Keratinocyte (primary cell): Measurements from ENCODE around the gene MVB12B. TPM values are rescaled to one million over a fixed set of nuclear protein-coding genes. Genes with fewer than 3 reads are reported as not detected.

ENCODE experiments used
- DNase-seq: peaks from one replicate; pipeline ENCODE4 v3.0.0-alpha.2; 2011; ENCODE audit warnings: low read depth, missing footprints, low spot score
- FAIRE-seq: peaks from 2 replicates; lab custom pipeline; 2011; peaks lifted over from hg19 to GRCh38; lab: Jason Lieb, UNC
- H2AFZ ChIP-seq: 2 replicates; pipeline ENCODE4 v1.6.0; 2012; ENCODE audit warnings: low read length, control low read depth, inconsistent platforms; ENCODE audit not compliant: control insufficient read depth
- H3K27ac ChIP-seq: 2 replicates; pipeline ENCODE4 v1.5.1; 2011; ENCODE audit warnings: low read length; ENCODE audit not compliant: control insufficient read depth, insufficient read depth
- H3K27me3 ChIP-seq: 3 replicates; pipeline ENCODE4 v1.6.0; 2011; ENCODE audit warnings: low read length; ENCODE audit not compliant: control insufficient read depth, insufficient read depth; ENCODE audit errors: extremely low read depth
- H3K36me3 ChIP-seq, 2 experiments: 2 replicates in 1 of 2; 3 replicates in 1 of 2; pipeline ENCODE4 v1.5.1; 2011; ENCODE audit warnings: low read length in 2 of 2, mild to moderate bottlenecking in 1 of 2; ENCODE audit not compliant: control insufficient read depth in 2 of 2, insufficient read depth in 2 of 2; ENCODE audit errors: extremely low read depth in 1 of 2
- H3K4me1 ChIP-seq: 3 replicates; pipeline ENCODE4 v1.5.1; 2011; ENCODE audit warnings: low read length; ENCODE audit not compliant: control insufficient read depth, insufficient read depth; ENCODE audit errors: extremely low read depth
- H3K4me2 ChIP-seq: 3 replicates; pipeline ENCODE4 v1.6.0; 2011; ENCODE audit warnings: low read depth, low read length; ENCODE audit not compliant: control insufficient read depth, insufficient read depth; ENCODE audit errors: extremely low read depth
- H3K4me3 ChIP-seq, 3 experiments: fragments of 200-600 bp in 1 of 3; sonication (generic) in 1 of 3; 2 replicates in 2 of 3; 3 replicates in 1 of 3; pipeline ENCODE4 v1.5.1; 2011 to 2016; ENCODE audit warnings: low read length in 3 of 3, mild to moderate bottlenecking in 3 of 3, control low read depth in 2 of 3, inconsistent platforms in 1 of 3, low read depth in 1 of 3, mixed read lengths in 1 of 3, mixed run types in 1 of 3, moderate library complexity in 1 of 3; ENCODE audit not compliant: control insufficient read depth in 2 of 3, insufficient read depth in 2 of 3; ENCODE audit errors: extremely low read depth in 1 of 3
- H3K79me2 ChIP-seq: 2 replicates; pipeline ENCODE4 v1.6.0; 2012; ENCODE audit warnings: low read length; ENCODE audit not compliant: control insufficient read depth, insufficient read depth
- H3K9ac ChIP-seq: 3 replicates; pipeline ENCODE4 v1.6.0; 2011; ENCODE audit warnings: low read length; ENCODE audit not compliant: control insufficient read depth, insufficient read depth; ENCODE audit errors: extremely low read depth
- H3K9me1 ChIP-seq: 3 replicates; pipeline ENCODE4 v1.6.0; 2011; ENCODE audit warnings: low read length; ENCODE audit not compliant: control insufficient read depth, insufficient read depth; ENCODE audit errors: extremely low read depth
- H3K9me3 ChIP-seq: 2 replicates; pipeline ENCODE4 v1.5.1; 2012; ENCODE audit warnings: low read depth, low read length; ENCODE audit not compliant: control insufficient read depth
- H4K20me1 ChIP-seq: 3 replicates; pipeline ENCODE4 v1.6.0; 2011; ENCODE audit warnings: low read length; ENCODE audit not compliant: control insufficient read depth, insufficient read depth; ENCODE audit errors: extremely low read depth
- CTCF ChIP-seq, 3 experiments: IDR thresholded peaks in 1 of 3; conservative IDR thresholded peaks in 1 of 3; optimal IDR thresholded peaks in 1 of 3; 2 replicates in 2 of 3; 3 replicates in 1 of 3; pipeline versions ENCODE3 to v1.5.1; 2011; ENCODE audit warnings: low read length in 3 of 3, mild to moderate bottlenecking in 3 of 3, moderate library complexity in 2 of 3, control low read depth in 1 of 3, inconsistent platforms in 1 of 3; ENCODE audit not compliant: insufficient read depth in 2 of 3; ENCODE audit errors: extremely low read depth in 1 of 3
- EZH2 ChIP-seq: IDR thresholded peaks from one replicate; pipeline ENCODE4 v1.6.1; 2012; ENCODE audit warnings: inconsistent platforms, mild to moderate bottlenecking, low read length, moderate library complexity
- dilution Hi-C: fragments of 300-500 bp; cut with MboI; formaldehyde crosslinking; loops from one replicate; pipeline ENCODE4 v1.7.0; 2020; ENCODE audit warnings: low sequenced_read_pairs; ENCODE audit not compliant: extremely low pct_ligation_motif_present
- polyA plus RNA-seq, 5 experiments: library from polyadenylated mRNA; depleted of rRNA in 3 of 5; stranded (reverse) in 3 of 5; stranded (forward) in 1 of 5; unstranded in 1 of 5; fragments of >200 nt; gene quantifications; 1 replicate in 1 of 5; 2 replicates in 3 of 5; 3 replicates in 1 of 5; pipeline versions ENCODE4 v1.2.1 to v1.2.3, GENCODE V29; 2011 to 2012; ENCODE audit warnings: missing spikeins in 2 of 5, low read depth in 1 of 5, low replicate concordance in 1 of 5

The MVB12B gene
- polyA plus RNA-seq, 1 donor (not counting 4 experiments of a cell fraction or from before 2014, with no cell fraction given), result 1.2 TPM

GRCh38 chr9:126397056-126397455 lies 70.4 kb downstream of the MVB12B start:
- H3K9me1 ChIP-seq, result no peaks in the 10 kb centered on the region
- no peak overlapping the region for H2AFZ ChIP-seq
- DNase-seq (no peak), FAIRE-seq (no peak)
- no peak overlapping the region for H3K27ac ChIP-seq
- H3K4me3 ChIP-seq, result no peak overlapping the region
- no peaks in the 10 kb centered on the region for H4K20me1 ChIP-seq
- peaks cover 0 to 1% of the 10 kb centered on the region in 2 experiments for H3K36me3 ChIP-seq
- H3K9ac ChIP-seq, result no peak overlapping the region
- no peak overlapping the region for H3K4me2 ChIP-seq
- H3K4me1 ChIP-seq, result peaks cover 25% of the 10 kb centered on the region
- TF ChIP-seq EZH2 (no peak), CTCF (optimal IDR thresholded peaks at IDR 0.05 in 1 of 3, IDR thresholded peaks at IDR 0.05 in 1 of 3, conservative IDR thresholded peaks at IDR 0.05 in 1 of 3; ENCODE audit: extremely low read depth in 1 of 3, insufficient read depth in 2 of 3, low read length in 3 of 3) (no peak)
- H3K9me3 ChIP-seq, result no peaks in the 10 kb centered on the region
- H3K79me2 ChIP-seq, result no peaks in the 10 kb centered on the region
- dilution Hi-C loops, result loop anchor here (5.0 kb wide), 1 partner anchor 80 kb away; no protein-coding TSS in a partner anchor
- H3K27me3 ChIP-seq, result no peaks in the 10 kb centered on the region

GRCh38 chr9:126398403-126399058 lies 71.9 kb downstream of the MVB12B start:
- Histone ChIP-seq H2AFZ (no peak overlapping the region), H3K36me3 (peaks cover 0 to 1% of the 10 kb centered on the region in 2 experiments), H3K27ac (no peak overlapping the region), H3K9me1 (no peaks in the 10 kb centered on the region), H3K9ac (no peak overlapping the region), H3K27me3 (no peaks in the 10 kb centered on the region), H4K20me1 (no peaks in the 10 kb centered on the region), H3K4me1 (peaks cover 12% of the 10 kb centered on the region), H3K79me2 (no peaks in the 10 kb centered on the region), H3K4me3 (no peak overlapping the region), H3K9me3 (no peaks in the 10 kb centered on the region), H3K4me2 (no peak overlapping the region)
- FAIRE-seq, result peak; percentile 84
- dilution Hi-C loops, result loop anchor here (5.0 kb wide), 1 partner anchor 81 kb away; no protein-coding TSS in a partner anchor
- TF ChIP-seq CTCF (optimal IDR thresholded peaks at IDR 0.05 in 1 of 3, IDR thresholded peaks at IDR 0.05 in 1 of 3, conservative IDR thresholded peaks at IDR 0.05 in 1 of 3; ENCODE audit: extremely low read depth in 1 of 3, insufficient read depth in 2 of 3, low read length in 3 of 3) (peak; percentile 98 to 99 (median 98)), EZH2 (no peak)
- no peak for DNase-seq
